DND-41 (cell line): ENCODE results near the gene TEX44.

Source experiments
- ATAC-seq: fragments of 200-7000 bp; cut with Tn5 transposase; 3 replicates; pipeline ENCODE4 v1.9.1; 2021; ENCODE audit warnings: low read depth; ENCODE audit not compliant: insufficient read depth
- DNase-seq: peaks from one replicate; pipeline ENCODE4 v3.0.0-alpha.2; 2020
- H2AFZ ChIP-seq: 2 replicates; pipeline ENCODE4 v1.6.0; 2012; ENCODE audit warnings: low read depth, low read length
- H3K27ac ChIP-seq: 2 replicates; pipeline ENCODE4 v1.5.1; 2012; ENCODE audit warnings: low read length, inconsistent platforms
- H3K27me3 ChIP-seq: fragments of 200-600 bp; sonication (generic); 2 replicates; pipeline ENCODE4 v1.6.0; 2012; ENCODE audit warnings: low read length, mild to moderate bottlenecking, inconsistent platforms; ENCODE audit not compliant: insufficient read depth, poor library complexity
- H3K36me3 ChIP-seq: 2 replicates; pipeline ENCODE4 v1.5.1; 2012; ENCODE audit warnings: low read length, inconsistent platforms; ENCODE audit not compliant: insufficient read depth
- H3K4me1 ChIP-seq: 2 replicates; pipeline ENCODE4 v1.5.1; 2012; ENCODE audit warnings: mild to moderate bottlenecking, low read length; ENCODE audit not compliant: insufficient read depth
- H3K4me2 ChIP-seq: 2 replicates; pipeline ENCODE4 v1.6.0; 2012; ENCODE audit warnings: mild to moderate bottlenecking, moderate library complexity, low read length, inconsistent platforms; ENCODE audit not compliant: insufficient read depth
- H3K4me3 ChIP-seq, 2 experiments: fragments of 200-600 bp in 1 of 2; shearing (Covaris generic) in 1 of 2; 2 replicates each; pipeline ENCODE4 v1.5.1; 2012 to 2016; ENCODE audit warnings: inconsistent platforms in 2 of 2, low read length in 2 of 2, mild to moderate bottlenecking in 2 of 2, low read depth in 1 of 2, moderate library complexity in 1 of 2
- H3K79me2 ChIP-seq: 2 replicates; pipeline ENCODE4 v1.6.0; 2012; ENCODE audit warnings: low read length, inconsistent platforms; ENCODE audit not compliant: insufficient read depth
- H3K9ac ChIP-seq: 2 replicates; pipeline ENCODE4 v1.6.0; 2012; ENCODE audit warnings: low read depth, mild to moderate bottlenecking, inconsistent platforms, low read length, moderate library complexity
- H3K9me3 ChIP-seq: 2 replicates; pipeline ENCODE4 v1.5.1; 2012; ENCODE audit warnings: low read length, moderate library complexity, mild to moderate bottlenecking, inconsistent platforms; ENCODE audit not compliant: insufficient read depth, severe bottlenecking
- H4K20me1 ChIP-seq: 2 replicates; pipeline ENCODE4 v1.6.0; 2012; ENCODE audit warnings: low read length; ENCODE audit not compliant: insufficient read depth
- EZH2 ChIP-seq: IDR thresholded peaks from 3 replicates; pipeline ENCODE4 v1.6.1; 2012; ENCODE audit warnings: borderline replicate concordance, low read depth, mild to moderate bottlenecking, moderate library complexity, low read length, inconsistent platforms; ENCODE audit not compliant: severe bottlenecking
- TF ChIP-seq, protein P1 (sequence below): IDR thresholded peaks from 2 replicates; pipeline ENCODE4 v1.5.1; 2012; ENCODE audit warnings: borderline replicate concordance, low read length, moderate library complexity, mild to moderate bottlenecking; ENCODE audit not compliant: poor library complexity, severe bottlenecking; ENCODE audit errors: extremely low read depth

TEX44 gene

DNA sequence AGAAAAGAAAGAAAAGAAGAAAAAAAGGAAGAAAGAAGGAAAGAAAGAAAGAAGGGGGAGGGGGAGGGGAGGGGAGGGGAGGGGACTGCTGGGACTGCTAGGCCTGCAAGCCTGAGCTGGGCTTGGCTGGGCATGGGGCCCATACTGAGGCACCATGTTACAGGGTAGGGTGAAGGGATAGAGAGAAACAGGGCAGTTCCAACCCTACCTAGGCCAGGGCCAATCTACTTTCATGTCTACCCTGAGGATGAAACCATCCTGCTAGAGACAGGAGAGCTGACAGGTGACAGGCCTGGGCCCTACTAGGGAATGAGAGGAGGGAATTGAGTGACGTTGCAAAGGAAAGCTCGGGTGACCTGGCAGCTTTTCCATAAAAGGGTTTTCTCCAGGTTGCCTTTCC, 41.7 kb downstream of the TEX44 start:
- ATAC-seq = no peak
- DNase-seq = no peak
- H3K4me3 ChIP-seq = no peak overlapping the region

DNA sequence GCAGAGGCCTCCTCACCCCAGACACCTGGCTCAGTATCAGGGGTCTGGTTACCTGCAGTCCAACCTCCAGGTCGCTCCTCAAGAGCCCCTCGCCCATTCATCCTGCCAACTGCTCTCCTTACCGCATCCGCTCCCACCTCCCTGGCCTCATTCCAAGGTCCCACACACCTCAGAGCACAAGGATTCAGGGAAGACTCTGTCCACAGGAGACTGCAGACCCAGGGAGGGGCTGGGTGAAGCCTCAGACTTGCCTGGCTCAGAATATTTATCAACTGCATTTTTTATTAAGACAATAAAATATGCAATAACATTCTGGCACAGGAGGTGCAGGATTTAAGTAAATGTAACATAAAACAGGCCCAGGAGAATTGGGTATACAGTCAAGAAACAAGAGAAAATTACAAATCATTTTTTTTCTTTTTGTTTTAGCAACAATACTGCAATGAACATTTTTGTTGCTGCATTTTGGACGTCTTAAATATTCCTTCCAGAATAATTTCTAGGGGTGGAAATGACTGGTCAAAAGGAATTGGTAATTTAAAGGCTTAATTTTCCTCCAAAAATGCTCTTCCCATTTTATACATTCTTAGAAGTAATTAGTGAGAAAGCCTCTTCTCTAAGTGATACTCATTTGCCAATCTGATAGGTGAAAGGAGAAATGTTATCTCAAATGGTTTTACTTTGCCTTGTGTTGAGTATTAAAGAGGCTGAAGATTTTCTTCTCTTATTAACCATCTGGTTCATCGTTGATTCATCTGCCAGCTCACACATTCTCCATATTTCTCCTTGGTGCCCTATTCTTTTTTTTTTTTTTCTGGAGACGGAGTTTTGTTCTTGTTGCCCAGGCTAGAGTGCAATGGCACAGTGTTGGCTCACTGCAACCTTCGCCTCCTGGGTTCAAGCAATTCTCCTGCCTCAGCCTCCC, 42.5 kb downstream of the TEX44 start:
- Histone ChIP-seq H4K20me1 (no peaks in the 10 kb centered on the region), H2AFZ (no peak overlapping the region), H3K36me3 (no peaks in the 10 kb centered on the region), H3K27ac (no peak overlapping the region), H3K4me1 (no peaks in the 10 kb centered on the region), H3K9ac (no peak overlapping the region), H3K4me3 (no peak overlapping the region), H3K79me2 (no peaks in the 10 kb centered on the region), H3K4me2 (no peak overlapping the region), H3K27me3 (no peaks in the 10 kb centered on the region), H3K9me3 (no peaks in the 10 kb centered on the region)
- TF ChIP-seq, protein P1, sequence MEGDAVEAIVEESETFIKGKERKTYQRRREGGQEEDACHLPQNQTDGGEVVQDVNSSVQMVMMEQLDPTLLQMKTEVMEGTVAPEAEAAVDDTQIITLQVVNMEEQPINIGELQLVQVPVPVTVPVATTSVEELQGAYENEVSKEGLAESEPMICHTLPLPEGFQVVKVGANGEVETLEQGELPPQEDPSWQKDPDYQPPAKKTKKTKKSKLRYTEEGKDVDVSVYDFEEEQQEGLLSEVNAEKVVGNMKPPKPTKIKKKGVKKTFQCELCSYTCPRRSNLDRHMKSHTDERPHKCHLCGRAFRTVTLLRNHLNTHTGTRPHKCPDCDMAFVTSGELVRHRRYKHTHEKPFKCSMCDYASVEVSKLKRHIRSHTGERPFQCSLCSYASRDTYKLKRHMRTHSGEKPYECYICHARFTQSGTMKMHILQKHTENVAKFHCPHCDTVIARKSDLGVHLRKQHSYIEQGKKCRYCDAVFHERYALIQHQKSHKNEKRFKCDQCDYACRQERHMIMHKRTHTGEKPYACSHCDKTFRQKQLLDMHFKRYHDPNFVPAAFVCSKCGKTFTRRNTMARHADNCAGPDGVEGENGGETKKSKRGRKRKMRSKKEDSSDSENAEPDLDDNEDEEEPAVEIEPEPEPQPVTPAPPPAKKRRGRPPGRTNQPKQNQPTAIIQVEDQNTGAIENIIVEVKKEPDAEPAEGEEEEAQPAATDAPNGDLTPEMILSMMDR = no peak
- TF ChIP-seq EZH2 = no peak
- ATAC-seq (no peak; the same call in 2 of the 3 replicates), DNase-seq (no peak)

More for the DNA sequence above, 41.7 kb downstream of the TEX44 start:
- Histone ChIP-seq H3K4me1 (no peaks in the 10 kb centered on the region), H3K27me3 (no peaks in the 10 kb centered on the region), H3K36me3 (no peaks in the 10 kb centered on the region), H3K9ac (no peak overlapping the region), H3K9me3 (no peaks in the 10 kb centered on the region), H3K4me2 (no peak overlapping the region), H4K20me1 (no peaks in the 10 kb centered on the region), H3K79me2 (no peaks in the 10 kb centered on the region), H3K27ac (no peak overlapping the region), H2AFZ (no peak overlapping the region)
- TF ChIP-seq EZH2 = no peak
- TF ChIP-seq, protein P1 = no peak

- no peak overlapping the region for H3K27ac ChIP-seq
- H3K36me3 ChIP-seq = no peaks in the 10 kb centered on the region
- no peak overlapping the region for H3K4me3 ChIP-seq
- TF ChIP-seq, protein P1 = no peak
- no peak for TF ChIP-seq EZH2
- no peak overlapping the region for H2AFZ ChIP-seq
- H3K4me1 ChIP-seq = 0 out of 2 replicates have a peak, but pooled peaks cover 6% of the 10 kb centered on the region
- no peak overlapping the region for H3K9ac ChIP-seq
- H3K4me2 ChIP-seq = no peak overlapping the region
- no peaks in the 10 kb centered on the region for H3K27me3 ChIP-seq
- ATAC-seq (no peak), DNase-seq (no peak)
- no peaks in the 10 kb centered on the region for H3K9me3 ChIP-seq
- no peaks in the 10 kb centered on the region for H4K20me1 ChIP-seq
- no peaks in the 10 kb centered on the region for H3K79me2 ChIP-seq
Observed at GRCh38 chr2:231640241-231640640, 47.6 kb downstream of the TEX44 start.
